Endothelial cell (in vitro differentiated cells): ENCODE measurements around the gene ZFP57. TPM values are rescaled to one million over a fixed set of nuclear protein-coding genes. Genes with fewer than 3 reads are reported as not detected.

ENCODE experiments used
- DNase-seq: peaks from one replicate; pipeline ENCODE4 v3.0.0; 2021; ENCODE audit warnings: low spot score
- H3K27ac Mint-ChIP-seq: one replicate; pipeline ENCODE4 v1.8.0; 2021; ENCODE audit warnings: mixed read lengths, inconsistent platforms; ENCODE audit not compliant: unreplicated experiment
- H3K27me3 Mint-ChIP-seq: one replicate; pipeline ENCODE4 v1.8.0; 2021; ENCODE audit warnings: mild to moderate bottlenecking, moderate library complexity, mixed read lengths, inconsistent platforms; ENCODE audit not compliant: unreplicated experiment
- H3K36me3 Mint-ChIP-seq: one replicate; pipeline ENCODE4 v1.8.0; 2021; ENCODE audit warnings: mild to moderate bottlenecking, low read depth, mixed read lengths, inconsistent platforms; ENCODE audit not compliant: unreplicated experiment
- H3K4me1 Mint-ChIP-seq: one replicate; pipeline ENCODE4 v1.8.0; 2021; ENCODE audit warnings: mild to moderate bottlenecking, mixed read lengths, inconsistent platforms; ENCODE audit not compliant: unreplicated experiment
- H3K4me3 Mint-ChIP-seq: one replicate; pipeline ENCODE4 v1.8.0; 2021; ENCODE audit warnings: mild to moderate bottlenecking, mixed read lengths, inconsistent platforms; ENCODE audit not compliant: unreplicated experiment
- H3K9me3 Mint-ChIP-seq: one replicate; pipeline ENCODE4 v1.8.0; 2021; ENCODE audit warnings: mixed read lengths, inconsistent platforms; ENCODE audit not compliant: unreplicated experiment
- total RNA-seq: library from RNA; stranded (reverse); fragmentation: NEBNext Ultra II Directional; extraction: Animal tissue kit (Norgen Biotek cat#: 25700); gene quantifications from one replicate; pipeline ENCODE4 v1.2.1, GENCODE V29; 2021; ENCODE audit not compliant: unreplicated experiment
- TF ChIP-seq, protein P1 (sequence below): fragments of 200-600 bp; sonication (generic); IDR thresholded peaks from one replicate; pipeline ENCODE4 v1.5.0; 2021; ENCODE audit warnings: antibody characterized with exemption; ENCODE audit not compliant: unreplicated experiment

Gene ZFP57
- total RNA-seq, 1 donor from 2014 or later = 1.0 TPM

DNA sequence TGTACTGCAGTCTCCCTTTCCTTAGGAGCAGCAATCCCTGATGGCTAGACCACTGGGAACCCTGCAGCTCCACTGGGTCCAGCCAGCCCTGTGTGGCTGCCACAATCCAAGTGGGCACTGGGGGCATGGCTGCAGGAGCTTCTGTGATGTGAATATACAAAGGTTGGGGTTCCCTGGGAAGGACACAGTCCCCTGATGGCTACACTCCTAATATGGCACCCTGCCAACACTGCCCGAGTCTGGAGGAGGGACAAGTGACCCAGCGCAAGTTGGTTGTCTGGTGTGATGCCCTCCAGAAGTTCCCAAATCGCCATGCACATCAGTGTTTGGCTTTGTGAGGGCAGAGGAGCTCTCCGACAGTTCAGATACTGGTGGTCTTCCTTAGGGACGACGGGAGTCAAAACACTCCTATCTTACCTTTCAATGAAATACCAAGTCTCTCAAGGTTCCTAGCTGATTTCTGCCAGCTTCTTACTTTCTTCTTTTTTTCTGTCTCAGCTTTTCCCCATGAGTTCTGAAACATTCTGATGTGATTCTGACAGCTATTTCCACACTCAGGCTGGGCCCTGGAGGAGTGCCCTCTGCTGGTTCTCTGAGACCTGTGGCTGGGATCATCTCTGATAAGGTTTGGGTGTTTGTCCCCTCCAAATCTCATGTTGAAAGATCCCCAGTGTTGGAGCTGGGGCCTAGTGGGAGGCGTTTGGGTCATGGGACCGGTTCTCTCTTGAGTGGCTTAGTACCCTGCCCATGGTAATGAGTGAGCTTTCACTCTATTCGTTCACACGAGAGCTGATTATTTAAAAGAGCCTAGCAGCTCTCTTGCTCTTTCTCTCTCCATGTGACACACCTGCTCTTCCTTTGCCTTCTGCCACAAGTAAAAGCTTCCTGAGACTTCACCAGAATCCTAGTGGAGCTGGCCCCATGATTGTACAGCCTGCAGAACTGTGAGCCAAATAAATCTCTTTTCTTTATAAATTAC, 15.5 kb upstream of the ZFP57 start:
- H3K36me3 Mint-ChIP-seq = no peaks in the 10 kb centered on the region
- H3K4me1 Mint-ChIP-seq = peaks cover 2% of the 10 kb centered on the region
- no peak overlapping the region for H3K4me3 Mint-ChIP-seq
- H3K27ac Mint-ChIP-seq = no peak overlapping the region
- TF ChIP-seq, protein P1, sequence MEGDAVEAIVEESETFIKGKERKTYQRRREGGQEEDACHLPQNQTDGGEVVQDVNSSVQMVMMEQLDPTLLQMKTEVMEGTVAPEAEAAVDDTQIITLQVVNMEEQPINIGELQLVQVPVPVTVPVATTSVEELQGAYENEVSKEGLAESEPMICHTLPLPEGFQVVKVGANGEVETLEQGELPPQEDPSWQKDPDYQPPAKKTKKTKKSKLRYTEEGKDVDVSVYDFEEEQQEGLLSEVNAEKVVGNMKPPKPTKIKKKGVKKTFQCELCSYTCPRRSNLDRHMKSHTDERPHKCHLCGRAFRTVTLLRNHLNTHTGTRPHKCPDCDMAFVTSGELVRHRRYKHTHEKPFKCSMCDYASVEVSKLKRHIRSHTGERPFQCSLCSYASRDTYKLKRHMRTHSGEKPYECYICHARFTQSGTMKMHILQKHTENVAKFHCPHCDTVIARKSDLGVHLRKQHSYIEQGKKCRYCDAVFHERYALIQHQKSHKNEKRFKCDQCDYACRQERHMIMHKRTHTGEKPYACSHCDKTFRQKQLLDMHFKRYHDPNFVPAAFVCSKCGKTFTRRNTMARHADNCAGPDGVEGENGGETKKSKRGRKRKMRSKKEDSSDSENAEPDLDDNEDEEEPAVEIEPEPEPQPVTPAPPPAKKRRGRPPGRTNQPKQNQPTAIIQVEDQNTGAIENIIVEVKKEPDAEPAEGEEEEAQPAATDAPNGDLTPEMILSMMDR = no peak
- peak; percentile 50 for DNase-seq
- no peaks in the 10 kb centered on the region for H3K9me3 Mint-ChIP-seq
- peaks cover 2% of the 10 kb centered on the region for H3K27me3 Mint-ChIP-seq

DNA sequence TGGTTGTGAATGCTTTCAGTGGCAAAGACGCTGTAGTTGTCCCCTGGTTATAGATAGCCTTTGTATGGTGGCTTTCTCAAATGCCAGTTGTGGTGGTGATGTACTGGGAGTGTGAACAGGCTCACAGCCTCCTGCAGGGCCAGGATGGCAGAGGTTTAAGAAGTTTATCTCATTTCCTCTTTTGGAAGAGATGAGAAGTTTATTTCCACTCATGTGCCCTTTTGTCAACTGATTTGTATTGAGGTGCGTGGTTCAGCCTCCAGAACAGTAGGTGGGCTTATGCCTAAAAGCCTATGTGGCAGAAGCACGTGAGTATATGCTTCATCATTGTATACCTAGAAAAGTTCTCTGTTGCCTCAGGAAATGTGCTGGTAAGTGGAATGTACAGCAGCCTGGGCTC, 13.7 kb upstream of the ZFP57 start:
- Mint-ChIP-seq H3K27me3 (peaks cover 2% of the 10 kb centered on the region), H3K9me3 (no peaks in the 10 kb centered on the region), H3K4me3 (no peak overlapping the region), H3K4me1 (peaks cover 2% of the 10 kb centered on the region), H3K27ac (no peak overlapping the region), H3K36me3 (no peaks in the 10 kb centered on the region)
- TF ChIP-seq, protein P1 = no peak
- DNase-seq = no peak

DNA sequence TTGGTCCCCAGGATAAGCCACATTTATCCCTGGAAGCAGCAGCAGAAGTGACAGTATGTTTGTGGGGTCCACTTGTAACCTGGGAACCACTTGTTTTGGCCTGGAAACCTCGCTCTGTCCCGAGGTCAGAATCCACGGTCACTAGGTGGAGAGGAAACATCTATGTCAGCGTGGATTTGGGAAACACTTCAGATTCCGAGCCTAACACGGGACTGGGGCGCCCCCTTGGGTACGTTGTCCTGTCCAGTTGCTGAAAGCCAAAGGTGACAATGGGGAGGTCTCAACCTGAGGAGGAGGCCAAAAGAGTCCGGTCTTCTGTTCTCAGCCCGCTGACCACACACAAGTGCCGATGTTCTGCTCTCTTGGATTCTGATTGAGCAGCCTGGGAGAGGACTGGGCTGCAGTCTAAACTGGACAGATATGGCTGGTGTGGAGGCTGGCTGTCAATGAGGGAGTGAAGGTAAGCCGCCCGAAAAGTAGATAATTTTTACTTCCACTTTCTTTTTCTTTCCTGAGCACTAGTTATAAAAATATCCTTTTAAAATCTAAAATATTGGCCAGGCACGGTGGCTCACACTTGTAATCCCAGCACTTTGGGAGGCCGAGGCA, 4.9 kb upstream of the ZFP57 start:
- DNase-seq = peak; percentile 47
- H3K4me3 Mint-ChIP-seq = no peak overlapping the region
- no peaks in the 10 kb centered on the region for H3K36me3 Mint-ChIP-seq
- H3K9me3 Mint-ChIP-seq = no peaks in the 10 kb centered on the region
- H3K4me1 Mint-ChIP-seq = no peaks in the 10 kb centered on the region
- H3K27ac Mint-ChIP-seq = no peak overlapping the region
- no peaks in the 10 kb centered on the region for H3K27me3 Mint-ChIP-seq
- TF ChIP-seq, protein P1 = no peak

DNA sequence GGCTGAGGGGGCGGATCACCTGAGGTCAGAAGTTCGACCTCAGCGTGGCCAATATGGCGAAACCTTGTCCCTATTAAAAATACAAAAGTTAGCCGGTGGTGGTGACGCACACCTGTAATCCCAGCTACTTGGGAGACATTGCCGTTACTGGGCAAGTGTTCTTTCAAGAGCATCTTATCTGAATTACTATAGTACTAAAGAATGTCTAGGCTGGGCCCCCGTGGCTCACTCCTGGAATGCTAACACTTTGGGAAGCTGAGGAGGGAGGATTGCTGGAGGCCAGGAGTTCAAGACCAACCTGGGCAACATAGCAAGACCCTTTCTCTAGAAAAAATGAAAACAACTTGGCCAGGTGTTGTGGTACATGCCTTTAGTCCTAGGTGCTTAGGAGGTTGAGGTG, 859 bp upstream of the ZFP57 start:
- Mint-ChIP-seq H3K36me3 (no peaks in the 10 kb centered on the region), H3K27me3 (peaks cover 2% of the 10 kb centered on the region), H3K4me3 (no peak overlapping the region), H3K27ac (no peak overlapping the region), H3K4me1 (peaks cover 20% of the 10 kb centered on the region), H3K9me3 (no peaks in the 10 kb centered on the region)
- DNase-seq = no peak
- TF ChIP-seq, protein P1 = no peak

DNA sequence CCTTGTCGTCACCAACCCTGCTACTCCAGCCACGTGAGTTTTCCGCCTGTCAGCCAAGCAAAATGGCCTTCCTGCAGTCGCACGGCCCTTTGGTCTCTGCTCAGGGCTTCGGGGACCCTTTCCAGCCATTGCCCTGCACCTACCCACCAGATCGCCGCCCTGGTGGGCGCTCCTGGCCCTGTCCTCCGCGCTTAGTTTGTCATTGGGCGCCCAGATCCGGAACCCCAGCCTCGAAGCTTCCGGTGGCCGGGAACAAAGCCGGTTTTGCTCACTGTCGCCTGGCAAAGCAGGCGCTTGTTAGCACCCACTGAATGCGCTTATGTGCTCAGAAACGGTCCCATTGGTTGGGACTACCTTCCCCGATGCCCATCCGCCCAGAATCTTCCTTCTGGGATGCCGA, 536 bp downstream of the ZFP57 start:
- TF ChIP-seq, protein P1 = no peak
- Mint-ChIP-seq H3K27ac (no peak overlapping the region), H3K36me3 (no peaks in the 10 kb centered on the region), H3K9me3 (no peaks in the 10 kb centered on the region), H3K4me1 (peaks cover 29% of the 10 kb centered on the region), H3K4me3 (no peak overlapping the region), H3K27me3 (peaks cover 2% of the 10 kb centered on the region)
- DNase-seq = no peak
